C4-2B (cell line): ENCODE measurements around the gene SATL1.

Experiments
- H3K27ac ChIP-seq: fragments of 450-650 bp; 2 replicates; pipeline ENCODE4 v1.5.1; 2017
- ZFX ChIP-seq: fragments of 450-650 bp; IDR thresholded peaks from 2 replicates; pipeline ENCODE4 v1.6.1; 2017
- TF ChIP-seq, protein P1 (sequence below): fragments of 450-650 bp; conservative IDR thresholded peaks from 2 replicates; pipeline ENCODE4 v1.5.1; 2017; ENCODE audit warnings: mild to moderate bottlenecking

The SATL1 gene

DNA sequence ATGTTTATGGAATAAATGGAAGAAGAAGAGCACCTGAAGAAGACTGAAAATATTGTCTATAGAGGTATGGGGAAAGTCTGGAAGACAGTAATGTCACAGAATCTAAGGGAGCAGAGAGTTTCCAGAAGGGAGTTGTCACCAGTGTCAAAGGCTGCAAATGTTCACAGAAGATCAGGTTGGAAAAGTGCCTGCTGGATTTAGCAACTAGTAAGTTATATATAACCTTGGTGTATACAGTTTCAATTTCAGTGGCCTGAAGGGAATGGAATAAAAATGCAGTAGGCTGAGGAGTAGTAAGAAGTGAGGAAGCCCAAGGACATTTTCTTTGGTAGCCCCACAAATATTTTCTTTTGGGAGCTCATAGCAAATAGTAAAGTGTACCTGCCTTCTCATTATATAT lies 107.2 kb downstream of the SATL1 start:
- no peak overlapping the region for H3K27ac ChIP-seq
- TF ChIP-seq, protein P1, sequence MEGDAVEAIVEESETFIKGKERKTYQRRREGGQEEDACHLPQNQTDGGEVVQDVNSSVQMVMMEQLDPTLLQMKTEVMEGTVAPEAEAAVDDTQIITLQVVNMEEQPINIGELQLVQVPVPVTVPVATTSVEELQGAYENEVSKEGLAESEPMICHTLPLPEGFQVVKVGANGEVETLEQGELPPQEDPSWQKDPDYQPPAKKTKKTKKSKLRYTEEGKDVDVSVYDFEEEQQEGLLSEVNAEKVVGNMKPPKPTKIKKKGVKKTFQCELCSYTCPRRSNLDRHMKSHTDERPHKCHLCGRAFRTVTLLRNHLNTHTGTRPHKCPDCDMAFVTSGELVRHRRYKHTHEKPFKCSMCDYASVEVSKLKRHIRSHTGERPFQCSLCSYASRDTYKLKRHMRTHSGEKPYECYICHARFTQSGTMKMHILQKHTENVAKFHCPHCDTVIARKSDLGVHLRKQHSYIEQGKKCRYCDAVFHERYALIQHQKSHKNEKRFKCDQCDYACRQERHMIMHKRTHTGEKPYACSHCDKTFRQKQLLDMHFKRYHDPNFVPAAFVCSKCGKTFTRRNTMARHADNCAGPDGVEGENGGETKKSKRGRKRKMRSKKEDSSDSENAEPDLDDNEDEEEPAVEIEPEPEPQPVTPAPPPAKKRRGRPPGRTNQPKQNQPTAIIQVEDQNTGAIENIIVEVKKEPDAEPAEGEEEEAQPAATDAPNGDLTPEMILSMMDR, result no peak
- no peak for TF ChIP-seq ZFX

DNA sequence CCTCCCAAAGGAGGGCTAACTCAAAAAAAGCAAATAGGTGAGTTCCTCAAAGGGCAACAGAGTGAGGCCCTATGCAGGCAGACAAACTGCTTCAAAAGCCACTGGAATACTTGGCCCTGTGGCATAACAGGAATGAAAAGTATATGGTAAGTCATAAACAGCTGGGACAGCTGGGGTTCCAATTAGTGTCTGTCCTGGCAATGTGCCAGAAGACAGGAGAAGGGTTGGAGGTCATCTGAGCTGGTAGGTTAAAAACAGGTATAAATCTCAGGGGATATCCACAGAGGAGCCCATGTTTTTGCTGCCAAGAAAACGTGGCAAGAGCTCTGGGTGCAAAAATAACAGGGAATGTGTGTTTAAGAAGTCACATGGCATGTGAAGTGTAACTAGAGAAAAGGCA lies 128.3 kb downstream of the SATL1 start:
- no peak overlapping the region for H3K27ac ChIP-seq
- TF ChIP-seq ZFX, result no peak
- TF ChIP-seq, protein P1, result no peak

DNA sequence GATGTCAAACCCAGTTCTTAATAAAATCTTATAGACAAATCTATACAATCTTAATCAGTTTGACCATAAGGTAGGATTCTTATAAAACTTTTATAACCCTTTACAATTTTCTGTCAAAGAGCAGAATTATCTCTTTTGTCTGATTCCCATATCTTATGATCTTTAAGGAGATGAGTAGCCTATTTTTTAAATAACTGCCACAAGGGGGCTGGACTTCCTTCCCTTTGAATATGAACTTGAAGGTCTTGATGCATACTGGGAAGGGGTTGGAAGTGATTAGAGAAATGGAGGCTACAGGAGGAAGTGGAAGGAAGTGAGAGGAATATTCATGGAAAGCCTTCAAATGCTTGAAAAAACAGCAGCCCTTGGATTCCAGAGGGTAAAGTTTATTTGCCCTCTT lies 128.8 kb downstream of the SATL1 start:
- no peak overlapping the region for H3K27ac ChIP-seq
- TF ChIP-seq ZFX, result no peak
- TF ChIP-seq, protein P1, result no peak

GRCh38 chrX:85114171-85114570 lies 129.4 kb downstream of the SATL1 start:
- TF ChIP-seq, protein P1, result no peak
- no peak for TF ChIP-seq ZFX
- no peak overlapping the region for H3K27ac ChIP-seq

GRCh38 chrX:85113746-85114145 lies 129.8 kb downstream of the SATL1 start:
- TF ChIP-seq, protein P1, result no peak
- TF ChIP-seq ZFX, result no peak
- H3K27ac ChIP-seq, result no peak overlapping the region

GRCh38 chrX:85112293-85112692 lies 131.3 kb downstream of the SATL1 start:
- TF ChIP-seq, protein P1, result no peak
- no peak for TF ChIP-seq ZFX
- H3K27ac ChIP-seq, result no peak overlapping the region

DNA sequence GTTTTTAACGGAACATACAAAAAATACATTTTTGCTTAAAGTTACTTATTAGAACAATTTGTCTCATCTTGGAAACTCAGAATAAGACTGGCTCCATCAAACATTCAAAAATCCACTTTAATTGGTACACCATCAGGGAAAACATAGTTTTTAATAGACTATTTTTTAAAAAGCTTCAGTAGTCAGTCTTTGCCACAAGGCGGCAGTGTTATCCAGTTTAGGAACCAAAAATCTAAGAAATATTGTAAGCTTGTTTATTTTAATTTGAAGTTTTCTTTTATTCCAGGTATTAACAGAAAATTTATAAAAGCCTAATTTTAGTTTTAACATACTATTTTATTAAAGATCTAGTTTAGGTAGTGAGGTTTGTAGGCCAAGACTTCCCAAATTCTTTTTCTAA lies 132.2 kb downstream of the SATL1 start:
- TF ChIP-seq ZFX, result no peak
- TF ChIP-seq, protein P1, result peak; percentile 79
- no peak overlapping the region for H3K27ac ChIP-seq
